Transverse colon (tissue), 4 donors: ENCODE data around the gene ATG5. TPM values are rescaled to one million over a fixed set of nuclear protein-coding genes. Genes with fewer than 3 reads are reported as not detected.

Experiments
- DNase-seq: peaks from one replicate; pipeline ENCODE4 v3.0.0-alpha.2; 2019
- H3K27ac ChIP-seq, 4 donors: fragments of 200-600 bp; sonication (generic); 2 replicates each; pipeline ENCODE4 v1.5.1; 2016 to 2018; ENCODE audit warnings: inconsistent platforms in 4 of 4
- H3K27me3 ChIP-seq: fragments of 200-600 bp; sonication (generic); 2 replicates; pipeline ENCODE4 v1.5.1; 2017; ENCODE audit warnings: inconsistent platforms
- H3K36me3 ChIP-seq, 4 donors: fragments of 200-600 bp; sonication (generic); 2 replicates each; pipeline ENCODE4 v1.5.1; 2017 to 2019; ENCODE audit warnings: inconsistent platforms in 4 of 4
- H3K4me1 ChIP-seq, 4 donors: fragments of 200-600 bp; sonication (generic); 2 replicates each; pipeline ENCODE4 v1.5.1; 2017 to 2020; ENCODE audit warnings: inconsistent platforms in 4 of 4
- H3K4me3 ChIP-seq, 4 donors: fragments of 200-600 bp; sonication (generic); 1 replicate in 1 of 4; 2 replicates in 3 of 4; pipeline versions ENCODE4 v1.5.1 to v1.6.1; 2017 to 2019; ENCODE audit warnings: inconsistent platforms in 4 of 4
- H3K9me3 ChIP-seq, 2 donors: fragments of 200-600 bp; sonication (generic); 2 replicates each; pipeline ENCODE4 v1.5.1; 2017 to 2019; ENCODE audit warnings: inconsistent platforms in 2 of 2
- EP300 ChIP-seq: sonication (generic); formaldehyde crosslinking; IDR thresholded peaks from one replicate; pipeline ENCODE4 v1.6.1; 2017; ENCODE audit warnings: antibody characterized with exemption, low read depth
- POLR2A ChIP-seq: fragments of 450-650 bp; IDR thresholded peaks from one replicate; pipeline ENCODE4 v1.6.1; 2016; ENCODE audit warnings: antibody characterized with exemption, mild to moderate bottlenecking, moderate library complexity
- POLR2AphosphoS5 ChIP-seq, 3 donors: sonication (generic); formaldehyde crosslinking; IDR thresholded peaks; one replicate each; pipeline ENCODE4 v1.6.1; 2016; ENCODE audit warnings: antibody characterized with exemption in 3 of 3
- whole genome bisulfite sequencing, 2 donors: methylation state at CpG; one replicate each; pipeline ENCODE4 v1.1.5; 2018; ENCODE audit warnings: low coverage in 1 of 2; 5-methylcytosine and 5-hydroxymethylcytosine counted together
- in situ Hi-C, 4 donors: fragments of 200-750 bp; cut with MboI; loops; one replicate each; pipeline versions ENCODE4 v1.15.0 to v1.15.1; 2017; ENCODE audit warnings: low sequenced_read_pairs in 3 of 4, low pct_ligation_motif_present in 1 of 4, low pct_unique_long_range_greater_than_20kb in 1 of 4
- intact Hi-C: fragments of 100-400 bp; cut with DNase I; formaldehyde crosslinking; loops from one replicate; pipeline ENCODE4 v1.15.1; 2023; ENCODE audit warnings: low total_unique reads
- total RNA-seq, 4 donors: library from RNA; depleted of rRNA; stranded (reverse); fragments of >200 nt; gene quantifications; one replicate each; pipeline ENCODE4 v1.1.0, GENCODE V29; 2016
- TF ChIP-seq, protein P1 (sequence below), 5 experiments: fragments of 200-600 bp in 3 of 5; fragments of 450-650 bp in 2 of 5; sonication (generic) in 3 of 5; IDR thresholded peaks; 1 replicate in 2 of 5; 2 replicates in 3 of 5; pipeline ENCODE4 v1.5.1; 2016 to 2017; ENCODE audit warnings: antibody characterized with exemption in 5 of 5, inconsistent platforms in 3 of 5, mild to moderate bottlenecking in 2 of 5, moderate library complexity in 1 of 5

Gene ATG5
- total RNA-seq, 4 donors from 2014 or later, result 21.7 to 56.4 (median 44.9) TPM

DNA sequence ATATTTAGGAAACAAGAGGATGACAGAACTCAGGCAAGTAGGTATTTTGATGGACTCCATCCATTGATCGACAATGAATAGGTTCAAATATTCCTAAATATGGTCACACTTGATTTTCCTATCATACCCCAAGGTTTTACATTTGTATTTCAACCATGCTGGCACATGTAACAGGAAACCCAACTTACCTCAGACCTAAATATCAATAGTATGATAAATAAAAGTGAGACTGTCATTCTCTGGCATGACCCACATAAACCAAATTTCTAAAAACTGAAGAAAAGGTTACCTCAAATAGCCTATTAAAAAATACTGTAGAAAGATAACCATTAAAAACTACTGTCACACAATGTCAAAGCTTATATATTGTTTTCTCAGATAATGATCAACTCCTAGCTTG is 142.1 kb downstream of the ATG5 start:
- no peaks in the 10 kb centered on the region for H3K27me3 ChIP-seq
- DNase-seq, result no peak
- intact Hi-C loops (no loop called here), in situ Hi-C loops (no loop called here)
- TF ChIP-seq, protein P1, sequence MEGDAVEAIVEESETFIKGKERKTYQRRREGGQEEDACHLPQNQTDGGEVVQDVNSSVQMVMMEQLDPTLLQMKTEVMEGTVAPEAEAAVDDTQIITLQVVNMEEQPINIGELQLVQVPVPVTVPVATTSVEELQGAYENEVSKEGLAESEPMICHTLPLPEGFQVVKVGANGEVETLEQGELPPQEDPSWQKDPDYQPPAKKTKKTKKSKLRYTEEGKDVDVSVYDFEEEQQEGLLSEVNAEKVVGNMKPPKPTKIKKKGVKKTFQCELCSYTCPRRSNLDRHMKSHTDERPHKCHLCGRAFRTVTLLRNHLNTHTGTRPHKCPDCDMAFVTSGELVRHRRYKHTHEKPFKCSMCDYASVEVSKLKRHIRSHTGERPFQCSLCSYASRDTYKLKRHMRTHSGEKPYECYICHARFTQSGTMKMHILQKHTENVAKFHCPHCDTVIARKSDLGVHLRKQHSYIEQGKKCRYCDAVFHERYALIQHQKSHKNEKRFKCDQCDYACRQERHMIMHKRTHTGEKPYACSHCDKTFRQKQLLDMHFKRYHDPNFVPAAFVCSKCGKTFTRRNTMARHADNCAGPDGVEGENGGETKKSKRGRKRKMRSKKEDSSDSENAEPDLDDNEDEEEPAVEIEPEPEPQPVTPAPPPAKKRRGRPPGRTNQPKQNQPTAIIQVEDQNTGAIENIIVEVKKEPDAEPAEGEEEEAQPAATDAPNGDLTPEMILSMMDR (IDR thresholded peaks at IDR 0.05), result no peak
- TF ChIP-seq POLR2A (no peak), EP300 (no peak), POLR2AphosphoS5 (IDR thresholded peaks at IDR 0.05) (no peak)
- H3K4me3 ChIP-seq, result no peak overlapping the region
- no peak overlapping the region for H3K27ac ChIP-seq
- H3K36me3 ChIP-seq, result no peaks in the 10 kb centered on the region
- 71 to 73% methylated on average over 1 of the region's 1 CpG for WGBS, 2 donors
- H3K4me1 ChIP-seq, result peaks cover 0 to 18% (median 12%) of the 10 kb centered on the region in 4 donors
- no peaks in the 10 kb centered on the region for H3K9me3 ChIP-seq

GRCh38 chr6:106182455-106182854 is 143.1 kb downstream of the ATG5 start:
- Histone ChIP-seq H3K4me3 (no peak overlapping the region), H3K36me3 (no peaks in the 10 kb centered on the region), H3K9me3 (no peaks in the 10 kb centered on the region), H3K27ac (no peak overlapping the region), H3K27me3 (no peaks in the 10 kb centered on the region), H3K4me1 (peaks cover 0 to 18% (median 12%) of the 10 kb centered on the region in 4 donors)
- in situ Hi-C loops (no loop called here), intact Hi-C loops (no loop called here)
- TF ChIP-seq POLR2A (no peak), POLR2AphosphoS5 (IDR thresholded peaks at IDR 0.05) (no peak)
- TF ChIP-seq, protein P1 (IDR thresholded peaks at IDR 0.05), result no peak
- DNase-seq, result no peak
- WGBS, 2 donors, result 70 to 76% methylated on average over 5 of the region's 5 CpGs

- intact Hi-C loops, result no loop called here
- Histone ChIP-seq H3K27me3 (no peaks in the 10 kb centered on the region), H3K4me1 (peaks cover 0 to 23% (median 13%) of the 10 kb centered on the region in 4 donors), H3K36me3 (no peaks in the 10 kb centered on the region), H3K4me3 (no peak overlapping the region), H3K9me3 (no peaks in the 10 kb centered on the region), H3K27ac (no peak overlapping the region)
- 73 to 86% methylated on average over 3 of the region's 3 CpGs for WGBS, 2 donors
- TF ChIP-seq EP300, result no peak
- DNase-seq, result no peak
- in situ Hi-C loops, result no loop called here
Measured at GRCh38 chr6:106181664-106182418, 143.7 kb downstream of the ATG5 start.

GRCh38 chr6:106180208-106180607 is 145.4 kb downstream of the ATG5 start:
- in situ Hi-C loops, result no loop called here
- TF ChIP-seq EP300 (no peak), POLR2AphosphoS5 (IDR thresholded peaks at IDR 0.05) (peak in 1 of 3 donors; percentile 57)
- H3K4me3 ChIP-seq, result no peak overlapping the region
- peak overlapping the region; percentile 8 to 53 (median 42) for H3K27ac ChIP-seq
- H3K9me3 ChIP-seq, result no peaks in the 10 kb centered on the region
- peak; percentile 28 for DNase-seq
- no peaks in the 10 kb centered on the region for H3K27me3 ChIP-seq
- H3K4me1 ChIP-seq, result peaks cover 0 to 29% (median 17%) of the 10 kb centered on the region in 4 donors
- WGBS, 2 donors, result 47 to 51% methylated on average over 4 of the region's 4 CpGs
- intact Hi-C loops, result no loop called here
- H3K36me3 ChIP-seq, result no peaks in the 10 kb centered on the region

DNA sequence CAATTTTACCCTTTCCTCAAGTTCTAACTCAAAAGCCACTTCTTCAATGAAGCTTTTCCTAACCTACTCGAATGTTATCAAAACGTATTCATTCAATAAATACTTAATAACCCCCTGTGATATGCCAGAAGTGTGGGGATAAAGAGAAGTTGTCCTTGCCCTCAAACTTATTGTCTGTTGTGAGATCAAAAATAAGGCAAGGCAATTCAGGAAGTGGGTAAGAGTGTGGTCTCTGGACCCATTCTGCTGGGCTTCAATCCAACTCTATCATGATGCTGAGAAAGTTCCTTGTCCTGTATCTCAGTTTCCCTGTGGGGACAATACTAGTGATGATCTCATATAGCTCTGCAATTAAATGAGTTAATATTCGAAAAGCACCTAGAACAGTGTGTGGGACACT is 146.7 kb downstream of the ATG5 start:
- Histone ChIP-seq H3K36me3 (no peaks in the 10 kb centered on the region), H3K27me3 (no peaks in the 10 kb centered on the region), H3K4me3 (no peak overlapping the region), H3K27ac (no peak overlapping the region), H3K4me1 (peaks cover 0 to 22% (median 14%) of the 10 kb centered on the region in 4 donors), H3K9me3 (no peaks in the 10 kb centered on the region)
- in situ Hi-C loops, result no loop called here
- intact Hi-C loops, result no loop called here
- WGBS, 2 donors, result 75 to 80% methylated on average over 3 of the region's 3 CpGs
- TF ChIP-seq, protein P1 (IDR thresholded peaks at IDR 0.05), result no peak
- TF ChIP-seq EP300, result no peak
- TF ChIP-seq POLR2AphosphoS5 (IDR thresholded peaks at IDR 0.05), result no peak
- TF ChIP-seq POLR2A, result no peak
- DNase-seq, result no peak
